Inflammatory macrophage treated with lipopolysaccharide for 4 hours (primary cell): ENCODE results near the gene EIF2S1.
A peak's percentile ranks its signal among the peaks of the same experiment; 100 is the strongest.
"Not testable (repeated sequence)": the region's sequence is repeated elsewhere in the genome, so short reads cannot be mapped to it uniquely, and the experiment has no call there.

ENCODE experiments used
- DNase-seq: peaks from one replicate; pipeline ENCODE4 v3.0.0-alpha.2; 2020

The EIF2S1 gene

GRCh38 chr14:67359775-67360469 is at the start of gene EIF2S1, which contains the start of gene ATP6V1D:
EIF2S1 (plus strand) TSS chr14:67360328; CDS start chr14:67364768, 4,440 bp downstream.
ATP6V1D (minus strand) TSS chr14:67359804; CDS start chr14:67359698, 106 bp downstream.
- DNase-seq: peak; percentile 100

- no peak for DNase-seq
Measured at GRCh38 chr14:67311868-67312267, 48.3 kb upstream of the EIF2S1 start.

- DNase-seq: no peak
Measured at GRCh38 chr14:67313153-67313552, 47.0 kb upstream of the EIF2S1 start.

GRCh38 chr14:67317822-67318221 is 42.3 kb upstream of the EIF2S1 start:
- no peak for DNase-seq

GRCh38 chr14:67319142-67319541 is 41.0 kb upstream of the EIF2S1 start:
- no peak for DNase-seq

GRCh38 chr14:67329666-67330065 is 30.5 kb upstream of the EIF2S1 start:
- DNase-seq: not testable (repeated sequence)

GRCh38 chr14:67331368-67332125 is 28.6 kb upstream of the EIF2S1 start:
- no peak for DNase-seq

GRCh38 chr14:67332468-67332867 is 27.7 kb upstream of the EIF2S1 start:
- no peak for DNase-seq

- DNase-seq: no peak
Measured at GRCh38 chr14:67335781-67336180, 24.3 kb upstream of the EIF2S1 start.

- not testable (repeated sequence) for DNase-seq
Measured at GRCh38 chr14:67341231-67341630, 18.9 kb upstream of the EIF2S1 start.

- DNase-seq: no peak
Measured at GRCh38 chr14:67343601-67344230, 16.4 kb upstream of the EIF2S1 start.

- no peak for DNase-seq
Measured at GRCh38 chr14:67345583-67345982, 14.5 kb upstream of the EIF2S1 start.

- DNase-seq: no peak
Measured at GRCh38 chr14:67352055-67352454, 8.1 kb upstream of the EIF2S1 start.

GRCh38 chr14:67357186-67357968 is 2.8 kb upstream of the EIF2S1 start:
- peak; percentile 31 for DNase-seq

GRCh38 chr14:67357969-67358354 is 2.2 kb upstream of the EIF2S1 start:
- peak; percentile 24 for DNase-seq

GRCh38 chr14:67358924-67359774 is 979 bp upstream of the EIF2S1 start:
- DNase-seq: peak; percentile 4

- DNase-seq: no peak
Measured at GRCh38 chr14:67360470-67361206, 510 bp downstream of the EIF2S1 start.

- DNase-seq: no peak
Measured at GRCh38 chr14:67365476-67365875, 5.3 kb downstream of the EIF2S1 start.

- no peak for DNase-seq
Measured at GRCh38 chr14:67370830-67371229, 10.7 kb downstream of the EIF2S1 start.

- DNase-seq: peak; percentile 60
Measured at GRCh38 chr14:67371247-67372148, 11.4 kb downstream of the EIF2S1 start.
